Activated gamma-delta T cell treated with Interleukin-2 at 50 U/mL for 16 hours (primary cell): ENCODE data around the gene COBLL1.

ENCODE experiments used
- DNase-seq: peaks from one replicate; pipeline ENCODE4 v3.0.0-alpha.2; 2020

The COBLL1 gene

DNA sequence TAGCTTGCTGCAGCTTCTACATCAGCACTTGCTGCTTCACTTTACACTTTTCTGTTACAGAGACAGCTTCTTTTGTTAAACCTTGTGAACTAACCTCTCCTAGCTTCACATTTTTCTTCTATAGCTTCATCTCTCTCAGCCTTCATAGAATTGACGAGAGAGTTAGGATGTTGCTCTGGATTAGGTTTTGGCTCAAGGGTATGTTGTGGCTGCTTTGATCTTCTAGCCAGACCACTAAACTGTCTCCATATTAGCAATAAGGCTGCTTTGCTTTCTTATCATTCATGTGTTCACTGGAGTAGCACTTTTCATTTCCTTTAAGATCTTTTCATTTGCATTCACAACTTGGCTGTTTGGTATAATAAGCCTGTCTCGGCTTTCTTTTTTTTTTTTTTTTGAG, 174.1 kb downstream of the COBLL1 start:
- no peak for DNase-seq

DNA sequence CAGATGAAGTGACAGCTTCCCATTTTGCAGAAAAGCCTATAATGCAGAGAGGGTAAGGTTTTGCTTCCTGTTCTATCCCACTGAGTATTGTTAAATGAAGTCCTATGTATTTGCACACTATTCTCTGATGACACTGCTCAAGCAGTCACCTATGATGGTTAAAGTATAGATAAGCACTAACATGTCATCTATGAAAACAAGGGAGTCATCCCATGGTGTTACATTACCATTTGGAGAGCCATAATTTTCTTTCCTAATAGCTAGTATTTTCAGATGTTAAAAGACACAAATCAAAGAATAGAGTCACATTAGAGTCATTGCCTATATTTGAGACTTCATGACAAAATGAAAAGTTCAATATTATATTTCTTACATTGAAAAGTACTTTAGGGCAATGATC, 177.6 kb downstream of the COBLL1 start:
- DNase-seq: no peak

DNA sequence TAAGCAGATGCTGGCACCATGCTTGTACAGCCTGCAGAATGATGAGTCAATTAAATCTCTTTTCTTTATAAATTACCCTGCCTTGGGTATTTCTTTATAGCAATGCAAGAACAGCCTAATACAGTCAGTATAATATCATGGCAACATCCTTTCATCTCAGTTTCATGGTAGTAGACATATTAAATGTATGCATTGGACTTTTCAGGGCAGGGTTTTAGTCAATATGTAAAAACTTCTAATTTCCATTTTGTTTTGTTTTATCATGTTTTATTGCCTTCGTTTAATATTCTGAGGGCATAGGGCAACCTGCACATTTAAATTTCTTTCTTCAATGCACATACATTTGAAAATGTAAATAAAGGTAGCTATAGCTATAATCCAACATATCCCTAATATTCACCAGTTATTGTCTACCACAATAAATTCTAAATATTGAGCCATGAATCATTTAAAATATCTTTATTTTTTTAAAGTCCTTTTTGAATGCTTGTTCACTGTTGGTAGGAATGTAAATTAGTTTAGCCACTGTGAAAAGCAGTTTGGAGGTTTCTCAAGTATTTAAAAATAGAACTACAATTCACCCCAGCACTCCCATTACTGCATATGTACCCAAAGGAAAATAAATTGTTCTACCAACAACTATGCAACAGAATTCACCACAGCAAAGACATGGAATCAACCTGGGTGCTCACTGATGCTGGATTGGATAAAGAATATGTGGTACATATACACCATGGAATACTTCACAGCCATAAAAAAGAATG, 178.6 kb downstream of the COBLL1 start:
- no peak for DNase-seq

DNA sequence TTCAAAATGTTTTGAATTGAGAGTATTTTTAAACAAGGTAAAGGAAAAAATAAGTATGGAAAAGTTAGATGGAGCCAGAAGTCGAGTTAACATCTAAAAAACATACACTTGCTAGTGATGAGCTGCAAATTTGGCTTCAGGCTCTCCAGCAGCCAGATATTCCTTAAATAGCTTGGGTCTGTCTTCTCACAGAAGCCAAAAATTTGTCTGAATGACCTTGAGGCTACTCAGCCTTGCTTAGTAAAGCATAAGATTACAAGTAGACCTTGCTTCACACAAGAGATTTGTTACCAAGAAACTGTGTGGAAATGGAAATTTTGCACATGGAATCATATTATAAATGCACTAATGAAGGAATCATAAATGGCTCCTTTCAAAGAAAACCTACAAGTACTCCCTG, 179.6 kb downstream of the COBLL1 start:
- DNase-seq: no peak

DNA sequence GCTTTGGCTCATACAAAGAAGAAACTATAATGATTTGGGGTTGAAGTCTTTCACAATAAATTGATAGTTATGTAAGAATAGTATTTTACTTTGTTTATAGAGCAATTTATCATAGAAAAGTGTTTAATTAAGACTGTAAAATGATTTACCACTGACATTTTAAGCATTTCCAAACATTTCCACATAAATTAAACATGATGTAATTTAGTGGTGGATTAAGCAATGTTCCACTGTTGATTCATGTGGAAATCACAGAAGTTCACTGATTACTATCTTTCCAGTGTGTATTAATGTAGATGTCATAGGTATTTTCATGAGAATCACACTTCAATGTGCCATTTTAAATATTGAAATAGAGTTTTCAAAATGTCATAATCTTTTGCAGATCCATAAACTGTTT, 180.3 kb downstream of the COBLL1 start:
- no peak for DNase-seq

DNA sequence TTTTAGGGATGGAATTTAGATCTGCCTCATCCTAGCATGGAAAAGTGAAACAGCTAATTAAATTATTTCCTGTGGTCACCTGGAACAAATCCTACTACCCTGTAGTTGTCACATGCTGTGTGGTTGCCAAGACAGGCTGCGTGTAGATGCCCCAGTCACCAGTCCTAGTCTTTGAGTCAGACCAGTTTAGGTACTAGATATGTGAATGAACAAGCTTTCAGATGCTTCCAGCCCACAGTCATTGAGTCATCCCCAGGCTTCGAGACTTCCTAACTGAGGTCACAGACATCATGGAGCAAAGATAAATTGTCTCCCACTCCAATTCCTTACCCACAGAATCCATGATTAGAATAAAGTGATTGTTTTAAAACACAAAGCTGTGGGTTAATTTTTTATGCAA, 184.5 kb downstream of the COBLL1 start:
- DNase-seq: no peak

DNA sequence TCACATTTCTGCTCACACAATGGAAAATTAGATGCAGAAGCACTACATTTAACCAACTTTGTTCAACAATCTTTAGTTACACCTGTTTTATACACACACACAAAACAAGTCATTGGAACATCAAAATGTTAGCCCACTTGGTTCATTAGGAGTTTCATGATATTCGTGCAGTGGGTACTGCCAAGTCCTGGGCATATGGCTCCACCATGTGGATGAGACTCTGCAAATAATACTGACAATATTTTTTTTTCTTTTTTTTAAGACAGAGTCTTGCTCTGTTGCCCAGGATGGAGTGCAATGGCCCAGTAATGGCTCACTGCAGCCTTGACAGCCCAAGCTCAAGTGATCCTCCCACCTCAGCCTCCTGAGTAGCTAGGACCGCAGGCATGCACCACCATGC, 185.9 kb downstream of the COBLL1 start:
- DNase-seq: no peak

DNA sequence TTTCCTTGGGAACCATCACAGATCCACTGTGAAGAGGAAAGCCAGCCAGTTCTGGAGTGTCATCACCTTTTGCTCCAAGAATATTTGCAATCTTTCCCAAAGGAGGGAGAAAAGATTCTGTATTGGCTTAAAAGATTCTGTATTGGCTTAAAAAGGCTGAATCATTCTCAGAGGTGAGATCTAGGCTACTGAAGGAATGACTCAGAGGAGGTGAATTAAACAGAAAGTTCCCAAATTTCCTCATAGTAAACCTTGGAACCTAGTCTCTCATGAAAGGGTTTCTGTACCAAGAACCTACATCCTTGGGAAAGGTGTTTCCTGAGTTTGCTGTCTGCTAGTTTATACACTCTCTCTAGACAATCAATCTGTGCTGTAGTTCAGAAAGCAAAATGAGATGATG, 186.3 kb downstream of the COBLL1 start:
- no peak for DNase-seq

DNA sequence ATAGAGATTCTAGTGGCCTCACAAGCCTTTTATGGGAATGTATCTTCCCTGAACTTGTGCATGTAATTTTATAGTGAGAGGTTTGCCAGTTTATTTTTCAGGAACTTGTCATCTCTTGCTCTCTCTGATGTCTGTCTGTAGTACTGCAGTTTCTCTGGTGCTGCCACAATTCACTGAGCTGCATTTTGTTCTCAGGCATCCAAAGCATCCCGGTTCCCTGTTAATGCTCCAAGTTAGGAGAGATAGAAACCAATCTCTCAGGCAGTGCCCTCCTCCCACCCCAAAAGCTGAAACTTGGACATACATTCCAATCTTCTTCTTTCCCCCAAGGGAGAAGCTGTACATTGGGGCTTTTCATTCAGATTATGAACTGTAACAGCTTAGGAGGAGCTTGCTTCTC, 190.3 kb downstream of the COBLL1 start:
- no peak for DNase-seq

DNA sequence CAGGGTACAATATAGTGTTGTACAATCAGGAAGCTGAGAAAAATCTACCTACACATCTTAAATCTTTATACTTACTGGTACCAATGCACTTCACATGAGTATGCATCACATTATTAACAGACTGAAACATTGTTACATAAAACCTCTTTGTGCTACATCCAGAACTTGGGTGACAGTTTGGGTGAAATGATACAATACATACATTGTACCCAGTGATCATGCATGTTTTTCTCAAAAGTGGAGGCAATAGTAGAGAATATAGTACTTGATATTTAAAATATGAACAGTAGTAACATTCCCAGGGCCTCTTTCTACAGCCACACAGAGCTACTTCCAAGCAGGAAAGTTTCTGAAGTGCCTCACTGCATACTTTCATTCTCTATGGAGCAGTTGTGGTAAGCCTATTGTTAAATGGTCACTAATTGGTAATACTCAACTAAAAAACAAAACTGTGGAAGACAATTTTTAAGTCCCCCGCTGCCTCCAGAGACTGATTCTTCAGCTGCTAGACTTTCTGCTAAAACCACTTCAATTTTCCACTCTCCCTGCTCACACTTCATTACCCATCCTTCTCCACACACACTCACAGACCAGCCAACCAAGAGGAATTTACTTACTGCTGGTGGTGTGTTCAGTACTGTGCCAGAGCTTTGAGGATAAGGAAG, 197.5 kb downstream of the COBLL1 start:
- no peak for DNase-seq

DNA sequence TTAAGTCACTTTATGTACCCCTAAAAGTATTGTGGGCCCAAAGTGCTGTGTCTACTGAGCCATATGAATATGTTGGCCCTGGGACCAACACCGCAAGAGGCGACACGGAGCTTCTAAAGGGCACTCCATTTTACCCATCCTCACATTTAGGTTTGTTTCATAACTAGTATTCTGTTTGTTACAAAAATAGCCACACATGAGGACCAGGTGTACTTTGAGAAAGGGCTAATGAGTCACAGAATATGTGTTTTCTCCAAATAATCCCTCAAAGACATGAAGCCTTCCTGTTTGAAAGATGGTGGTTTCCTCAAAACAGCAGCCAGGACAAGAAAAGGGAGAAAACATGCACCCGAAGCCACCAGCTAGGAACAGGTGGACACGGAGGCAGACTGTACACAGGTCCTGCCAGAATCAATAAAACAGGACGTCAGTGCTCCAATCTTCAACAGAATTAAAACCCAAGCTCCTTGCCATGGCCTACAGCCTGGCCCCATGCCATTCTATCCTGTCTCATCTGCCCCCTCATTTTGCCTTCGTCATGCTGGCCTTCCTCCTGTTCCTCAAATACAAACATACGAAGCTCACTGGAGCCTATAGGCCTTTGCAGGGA, 198.6 kb downstream of the COBLL1 start:
- DNase-seq: no peak

DNA sequence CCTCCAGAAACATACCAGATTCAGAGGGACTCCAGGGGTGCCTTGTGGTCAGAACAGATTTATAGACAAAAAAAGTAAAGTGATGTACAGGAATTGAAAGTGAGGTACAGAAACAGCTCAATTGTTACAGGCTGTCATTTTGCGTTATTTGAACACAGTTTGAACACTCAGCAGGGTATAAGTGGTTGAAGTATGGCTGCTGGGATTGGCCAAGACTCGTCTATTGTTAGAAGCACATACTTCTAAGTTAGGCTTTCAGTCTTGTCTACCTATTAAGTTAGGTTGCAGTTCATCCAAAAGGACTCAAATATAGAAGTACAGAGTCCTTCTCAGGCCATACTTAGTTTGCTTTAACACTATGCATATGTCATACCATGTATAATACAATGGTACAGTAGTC, 199.4 kb downstream of the COBLL1 start:
- no peak for DNase-seq
